Transverse colon (tissue), 4 donors: ENCODE data around the gene NEK6. TPM values are rescaled to one million over a fixed set of nuclear protein-coding genes. Genes with fewer than 3 reads are reported as not detected.

ENCODE experiments used
- DNase-seq: peaks from one replicate; pipeline ENCODE4 v3.0.0-alpha.2; 2019
- H3K27ac ChIP-seq, 4 donors: fragments of 200-600 bp; sonication (generic); 2 replicates each; pipeline ENCODE4 v1.5.1; 2016 to 2018; ENCODE audit warnings: inconsistent platforms in 4 of 4
- H3K27me3 ChIP-seq: fragments of 200-600 bp; sonication (generic); 2 replicates; pipeline ENCODE4 v1.5.1; 2017; ENCODE audit warnings: inconsistent platforms
- H3K36me3 ChIP-seq, 4 donors: fragments of 200-600 bp; sonication (generic); 2 replicates each; pipeline ENCODE4 v1.5.1; 2017 to 2019; ENCODE audit warnings: inconsistent platforms in 4 of 4
- H3K4me1 ChIP-seq, 4 donors: fragments of 200-600 bp; sonication (generic); 2 replicates each; pipeline ENCODE4 v1.5.1; 2017 to 2020; ENCODE audit warnings: inconsistent platforms in 4 of 4
- H3K4me3 ChIP-seq, 4 donors: fragments of 200-600 bp; sonication (generic); 1 replicate in 1 of 4; 2 replicates in 3 of 4; pipeline versions ENCODE4 v1.5.1 to v1.6.1; 2017 to 2019; ENCODE audit warnings: inconsistent platforms in 4 of 4
- H3K9me3 ChIP-seq, 2 donors: fragments of 200-600 bp; sonication (generic); 2 replicates each; pipeline ENCODE4 v1.5.1; 2017 to 2019; ENCODE audit warnings: inconsistent platforms in 2 of 2
- CTCF ChIP-seq, 5 experiments: fragments of 200-600 bp in 3 of 5; fragments of 450-650 bp in 2 of 5; sonication (generic) in 3 of 5; IDR thresholded peaks; 1 replicate in 2 of 5; 2 replicates in 3 of 5; pipeline ENCODE4 v1.5.1; 2016 to 2017; ENCODE audit warnings: antibody characterized with exemption in 5 of 5, inconsistent platforms in 3 of 5, mild to moderate bottlenecking in 2 of 5, moderate library complexity in 1 of 5
- EP300 ChIP-seq: sonication (generic); formaldehyde crosslinking; IDR thresholded peaks from one replicate; pipeline ENCODE4 v1.6.1; 2017; ENCODE audit warnings: antibody characterized with exemption, low read depth
- POLR2A ChIP-seq: fragments of 450-650 bp; IDR thresholded peaks from one replicate; pipeline ENCODE4 v1.6.1; 2016; ENCODE audit warnings: antibody characterized with exemption, mild to moderate bottlenecking, moderate library complexity
- POLR2AphosphoS5 ChIP-seq, 3 donors: sonication (generic); formaldehyde crosslinking; IDR thresholded peaks; one replicate each; pipeline ENCODE4 v1.6.1; 2016; ENCODE audit warnings: antibody characterized with exemption in 3 of 3
- WGBS, 2 donors: methylation state at CpG; one replicate each; pipeline ENCODE4 v1.1.5; 2018; ENCODE audit warnings: low coverage in 1 of 2; 5-methylcytosine and 5-hydroxymethylcytosine counted together
- in situ Hi-C, 4 donors: fragments of 200-750 bp; cut with MboI; loops; one replicate each; pipeline versions ENCODE4 v1.15.0 to v1.15.1; 2017; ENCODE audit warnings: low sequenced_read_pairs in 3 of 4, low pct_ligation_motif_present in 1 of 4, low pct_unique_long_range_greater_than_20kb in 1 of 4
- intact Hi-C: fragments of 100-400 bp; cut with DNase I; formaldehyde crosslinking; loops from one replicate; pipeline ENCODE4 v1.15.1; 2023; ENCODE audit warnings: low total_unique reads
- total RNA-seq, 4 donors: library from RNA; depleted of rRNA; stranded (reverse); fragments of >200 nt; gene quantifications; one replicate each; pipeline ENCODE4 v1.1.0, GENCODE V29; 2016

Gene NEK6
- total RNA-seq, 4 donors from 2014 or later, result 12.3 to 31.1 (median 21.6) TPM

GRCh38 chr9:124312290-124313265, 54.8 kb downstream of the NEK6 start:
- WGBS, 2 donors, result 79 to 85% methylated on average over 4 to 27 of the region's 27 CpGs
- Histone ChIP-seq H3K9me3 (no peaks in the 10 kb centered on the region), H3K27ac (no peak overlapping the region), H3K4me1 (no peaks in the 10 kb centered on the region), H3K27me3 (no peaks in the 10 kb centered on the region), H3K4me3 (no peak overlapping the region), H3K36me3 (peaks cover 0 to 8% (median 0%) of the 10 kb centered on the region in 4 donors)
- DNase-seq, result no peak
- in situ Hi-C loops (loop anchor here (10.0 kb wide), 2 partner anchors 178 to 188 kb away; no protein-coding TSS in a partner anchor), intact Hi-C loops (loop anchor here (5.0 kb wide), 1 partner anchor 1395 kb away; no protein-coding TSS in a partner anchor)
- TF ChIP-seq CTCF (IDR thresholded peaks at IDR 0.05) (no peak), POLR2A (no peak), EP300 (no peak), POLR2AphosphoS5 (IDR thresholded peaks at IDR 0.05) (no peak)

- in situ Hi-C loops, result loop anchor here (10.0 kb wide), 2 partner anchors 179 to 189 kb away; no protein-coding TSS in a partner anchor
- no peaks in the 10 kb centered on the region for H3K27me3 ChIP-seq
- H3K27ac ChIP-seq, result no peak overlapping the region
- H3K36me3 ChIP-seq, result peaks cover 0 to 8% (median 0%) of the 10 kb centered on the region in 4 donors
- intact Hi-C loops, result loop anchor here (5.0 kb wide), 1 partner anchor 1397 kb away; no protein-coding TSS in a partner anchor
- 83 to 93% methylated on average over 1 to 18 of the region's 18 CpGs for WGBS, 2 donors
- DNase-seq, result no peak
- no peaks in the 10 kb centered on the region for H3K4me1 ChIP-seq
- no peaks in the 10 kb centered on the region for H3K9me3 ChIP-seq
- no peak overlapping the region for H3K4me3 ChIP-seq
- no peak for TF ChIP-seq EP300
- TF ChIP-seq POLR2A, result no peak
- no peak for TF ChIP-seq CTCF (IDR thresholded peaks at IDR 0.05)
- TF ChIP-seq POLR2AphosphoS5 (IDR thresholded peaks at IDR 0.05), result no peak
These were observed 56.2 kb downstream of the NEK6 start for GRCh38 chr9:124313940-124314339.

- H3K27me3 ChIP-seq, result no peaks in the 10 kb centered on the region
- H3K4me1 ChIP-seq, result no peaks in the 10 kb centered on the region
- WGBS, 2 donors, result 20 to 92% methylated on average over 1 to 16 of the region's 16 CpGs
- no peaks in the 10 kb centered on the region for H3K9me3 ChIP-seq
- TF ChIP-seq CTCF (IDR thresholded peaks at IDR 0.05) (no peak), EP300 (no peak), POLR2A (no peak), POLR2AphosphoS5 (IDR thresholded peaks at IDR 0.05) (no peak)
- peaks cover 0 to 8% (median 0%) of the 10 kb centered on the region in 4 donors for H3K36me3 ChIP-seq
- in situ Hi-C loops, result loop anchor here (10.0 kb wide), 2 partner anchors 181 to 191 kb away; no protein-coding TSS in a partner anchor
- intact Hi-C loops, result no loop called here
- DNase-seq, result no peak
- no peak overlapping the region for H3K4me3 ChIP-seq
- no peak overlapping the region for H3K27ac ChIP-seq
These were observed 58.1 kb downstream of the NEK6 start for GRCh38 chr9:124315882-124316281.
